Psoas muscle (tissue), 8 donors: ENCODE data around the gene OR6C76. TPM values are rescaled to one million over a fixed set of nuclear protein-coding genes. Genes with fewer than 3 reads are reported as not detected.
"Not testable (repeated sequence)": the region's sequence is repeated elsewhere in the genome, so short reads cannot be mapped to it uniquely, and the experiment has no call there.

ENCODE experiments used
- ATAC-seq, 4 donors: fragments of 200-7000 bp; cut with Tn5 transposase; one replicate each; pipeline ENCODE4 v1.9.1; 2020; ENCODE audit warnings: moderate library complexity in 3 of 4, mild to moderate bottlenecking in 2 of 4
- DNase-seq, 2 donors: peaks; one replicate each; pipeline ENCODE4 v3.0.0-alpha.2; 2020
- H3K27ac ChIP-seq: fragments of 200-600 bp; one replicate; pipeline ENCODE4 v1.8.0; 2022
- H3K27me3 ChIP-seq, 3 donors: fragments of 200-600 bp in 1 of 3; one replicate each; pipeline versions ENCODE4 v1.6.1 to v1.8.0; 2013 to 2022; ENCODE audit warnings: low read length in 2 of 3, mild to moderate bottlenecking in 2 of 3, moderate library complexity in 1 of 3; ENCODE audit not compliant: insufficient read depth in 3 of 3
- H3K36me3 ChIP-seq, 2 donors: fragments of 200-600 bp in 1 of 2; one replicate each; pipeline versions ENCODE4 v1.6.1 to v1.8.0; 2013 to 2022; ENCODE audit warnings: low read depth in 1 of 2, mild to moderate bottlenecking in 1 of 2, moderate library complexity in 1 of 2; ENCODE audit not compliant: insufficient read depth in 1 of 2
- H3K4me1 ChIP-seq: fragments of 200-600 bp; one replicate; pipeline ENCODE4 v1.8.0; 2022
- H3K4me3 ChIP-seq: fragments of 200-600 bp; one replicate; pipeline ENCODE4 v1.8.0; 2022; ENCODE audit warnings: mild to moderate bottlenecking
- H3K9me3 ChIP-seq: fragments of 200-600 bp; one replicate; pipeline ENCODE4 v1.8.0; 2022
- CTCF ChIP-seq: fragments of 200-600 bp; IDR thresholded peaks from one replicate; pipeline ENCODE4 v1.8.0; 2022; ENCODE audit warnings: antibody characterized with exemption
- WGBS, 3 donors: extraction: QIAGEN DNeasy Blood & Tissue Kit; methylation state at CpG; one replicate each; pipeline versions ENCODE4 v1.1.6 to v1.1.7; 2013; 5-methylcytosine and 5-hydroxymethylcytosine counted together
- intact Hi-C, 2 donors: fragments of 100-400 bp; cut with DNase I; formaldehyde crosslinking; loops; one replicate each; pipeline versions ENCODE4 v1.11.0 to v1.14.2; 2022
- polyA plus RNA-seq, 3 donors: library from polyadenylated mRNA; stranded (reverse); fragments of 200-250 nt; gene quantifications; one replicate each; pipeline ENCODE4 v1.2.3, GENCODE V29; 2013
- total RNA-seq, 4 donors: library from RNA; stranded (reverse); fragmentation: NEBNext Ultra II Directional in 2 of 4; extraction: Animal tissue kit (Norgen Biotek cat#: 25700) in 2 of 4; gene quantifications; one replicate each; pipeline versions ENCODE4 v1.2.1 to v1.2.4, GENCODE V29; 2021 to 2023
- donor health status: healthy with polysubstance abuse.
- donor health status: DM: no; HTN: no; CAD: no; lungs with moderate emphysema.
- donor health status: Bipolar disorder and iron deficiency.
- donor health status: healthy.
- donor health status: DM: yes; HTN: yes; CAD: no.
- donor health status: DM: no; HTN: no; CAD: no.
- donor health status: DM: no; HTN: no; CAD: no.
- donor health status: DM: yes; HTN: yes; CAD: no.

Gene OR6C76
- total and polyA plus RNA-seq, 7 donors: not detected

GRCh38 chr12:55420307-55420962 lies 5.6 kb upstream of the OR6C76 start:
- Histone ChIP-seq H3K4me3 (no peak overlapping the region), H3K27ac (no peak overlapping the region), H3K4me1 (no peaks in the 10 kb centered on the region), H3K27me3 (no peaks in the 10 kb centered on the region), H3K36me3 (no peaks in the 10 kb centered on the region), H3K9me3 (no peaks in the 10 kb centered on the region)
- TF ChIP-seq CTCF: no peak
- no peak for DNase-seq
- WGBS, 3 donors: 78 to 81% (median 79%) methylated on average over 2 of the region's 2 CpGs
- intact Hi-C loops: no loop called here
- no peak for ATAC-seq

GRCh38 chr12:55428331-55429243 lies 2.5 kb downstream of the OR6C76 start:
- Histone ChIP-seq H3K27ac (no peak overlapping the region), H3K4me3 (no peak overlapping the region), H3K9me3 (no peaks in the 10 kb centered on the region), H3K36me3 (no peaks in the 10 kb centered on the region), H3K27me3 (no peaks in the 10 kb centered on the region), H3K4me1 (no peaks in the 10 kb centered on the region)
- intact Hi-C loops: no loop called here
- DNase-seq (no peak), ATAC-seq (no peak)
- no peak for TF ChIP-seq CTCF
- 25 to 33% (median 26%) methylated on average over 1 of the region's 1 CpG for WGBS, 3 donors

- WGBS, 3 donors: 71 to 88% (median 83%) methylated on average over 5 of the region's 5 CpGs
- DNase-seq, H3K4me1 ChIP-seq, H3K27me3 ChIP-seq, H3K36me3 ChIP-seq, H3K9me3 ChIP-seq, H3K4me3 ChIP-seq, ATAC-seq, H3K27ac ChIP-seq, intact Hi-C loops: not testable (repeated sequence)
Observed at GRCh38 chr12:55441233-55441632, 15.2 kb downstream of the OR6C76 start.

GRCh38 chr12:55443776-55444175 lies 17.7 kb downstream of the OR6C76 start, which contains the start of gene OR6C2:
Gene OR6C2, plus strand, starts transcription at chr12:55444076. Its CDS starts 8,138 bp downstream, at chr12:55452214.
- no peaks in the 10 kb centered on the region for H3K4me1 ChIP-seq
- intact Hi-C loops: no loop called here
- DNase-seq: no peak
- no peak for TF ChIP-seq CTCF
- H3K4me3 ChIP-seq: no peak within 1 kb of the TSS
- H3K9me3 ChIP-seq: peaks cover 6% of the 10 kb centered on the region
- no peaks in the 10 kb centered on the region for H3K36me3 ChIP-seq
- H3K27me3 ChIP-seq: no peaks in the 10 kb centered on the region
- no peak for ATAC-seq
- 57 to 64% (median 62%) methylated on average over 2 of the region's 2 CpGs for WGBS, 3 donors
- H3K27ac ChIP-seq: no peak within 1 kb of the TSS

GRCh38 chr12:55445357-55445756 lies 19.3 kb downstream of the OR6C76 start:
- intact Hi-C loops: no loop called here

More at GRCh38 chr12:55445357-55445756, 19.3 kb downstream of the OR6C76 start:
- DNase-seq (no peak), ATAC-seq (no peak)
- H3K27me3 ChIP-seq: no peaks in the 10 kb centered on the region
- H3K27ac ChIP-seq: no peak overlapping the region
- 98 to 100% (median 99%) methylated on average over 1 of the region's 1 CpG for WGBS, 3 donors
- TF ChIP-seq CTCF: no peak
- H3K4me1 ChIP-seq: no peaks in the 10 kb centered on the region
- H3K36me3 ChIP-seq: no peaks in the 10 kb centered on the region
- peaks cover 6% of the 10 kb centered on the region for H3K9me3 ChIP-seq
- H3K4me3 ChIP-seq: no peak overlapping the region
